Brain microvascular endothelial cell (primary cell): ENCODE results near the gene ARHGAP42.

Source experiments
- DNase-seq: peaks from one replicate; pipeline ENCODE4 v3.0.0-alpha.2; 2020
- H3K27ac ChIP-seq: fragments of 250-450 bp; sonication (Bioruptor Pico); 2 replicates; pipeline ENCODE4 v1.5.1; 2020; ENCODE audit warnings: mild to moderate bottlenecking, moderate library complexity
- H3K27me3 ChIP-seq: fragments of 250-450 bp; sonication (Bioruptor Pico); replicated peaks from 2 replicates; pipeline ENCODE4 v1.5.1; 2020; ENCODE audit warnings: mild to moderate bottlenecking
- H3K36me3 ChIP-seq: fragments of 250-450 bp; sonication (Bioruptor Pico); replicated peaks from 2 replicates; pipeline ENCODE4 v1.5.1; 2020; ENCODE audit warnings: mild to moderate bottlenecking
- H3K4me3 ChIP-seq: 2 replicates; pipeline ENCODE4 v1.5.1; 2011; ENCODE audit warnings: low read depth, mild to moderate bottlenecking, control low read depth, low read length, moderate library complexity
- in situ Hi-C: cut with HindIII; loops from 2 replicates; pipeline ENCODE4 v1.10.0; 2017; ENCODE audit warnings: low sequenced_read_pairs, low pct_ligation_motif_present
- TF ChIP-seq, protein P1 (sequence below): IDR thresholded peaks from 2 replicates; pipeline ENCODE4 v1.5.1; 2011; ENCODE audit warnings: low read depth, mild to moderate bottlenecking, moderate library complexity, low read length, control low read depth, inconsistent platforms; ENCODE audit errors: missing control alignments

ARHGAP42 gene

GRCh38 chr11:100866453-100866852, 179.4 kb downstream of the ARHGAP42 start:
- in situ Hi-C loops: no loop called here
- DNase-seq: no peak
- TF ChIP-seq, protein P1, sequence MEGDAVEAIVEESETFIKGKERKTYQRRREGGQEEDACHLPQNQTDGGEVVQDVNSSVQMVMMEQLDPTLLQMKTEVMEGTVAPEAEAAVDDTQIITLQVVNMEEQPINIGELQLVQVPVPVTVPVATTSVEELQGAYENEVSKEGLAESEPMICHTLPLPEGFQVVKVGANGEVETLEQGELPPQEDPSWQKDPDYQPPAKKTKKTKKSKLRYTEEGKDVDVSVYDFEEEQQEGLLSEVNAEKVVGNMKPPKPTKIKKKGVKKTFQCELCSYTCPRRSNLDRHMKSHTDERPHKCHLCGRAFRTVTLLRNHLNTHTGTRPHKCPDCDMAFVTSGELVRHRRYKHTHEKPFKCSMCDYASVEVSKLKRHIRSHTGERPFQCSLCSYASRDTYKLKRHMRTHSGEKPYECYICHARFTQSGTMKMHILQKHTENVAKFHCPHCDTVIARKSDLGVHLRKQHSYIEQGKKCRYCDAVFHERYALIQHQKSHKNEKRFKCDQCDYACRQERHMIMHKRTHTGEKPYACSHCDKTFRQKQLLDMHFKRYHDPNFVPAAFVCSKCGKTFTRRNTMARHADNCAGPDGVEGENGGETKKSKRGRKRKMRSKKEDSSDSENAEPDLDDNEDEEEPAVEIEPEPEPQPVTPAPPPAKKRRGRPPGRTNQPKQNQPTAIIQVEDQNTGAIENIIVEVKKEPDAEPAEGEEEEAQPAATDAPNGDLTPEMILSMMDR: no peak

GRCh38 chr11:100867606-100868005, 180.5 kb downstream of the ARHGAP42 start:
- in situ Hi-C loops: no loop called here
- TF ChIP-seq, protein P1: no peak
- Histone ChIP-seq H3K36me3 (no peaks in the 10 kb centered on the region), H3K4me3 (no peak overlapping the region), H3K27ac (no peak overlapping the region), H3K27me3 (no peaks in the 10 kb centered on the region)
- no peak for DNase-seq

More at GRCh38 chr11:100866453-100866852, 179.4 kb downstream of the ARHGAP42 start:
- Histone ChIP-seq H3K36me3 (no peaks in the 10 kb centered on the region), H3K4me3 (no peak overlapping the region), H3K27ac (no peak overlapping the region), H3K27me3 (no peaks in the 10 kb centered on the region)

- Histone ChIP-seq H3K36me3 (no peaks in the 10 kb centered on the region), H3K27ac (no peak overlapping the region), H3K4me3 (no peak overlapping the region), H3K27me3 (no peaks in the 10 kb centered on the region)
- no peak for DNase-seq
- TF ChIP-seq, protein P1: no peak
- in situ Hi-C loops: no loop called here
These were observed 182.2 kb downstream of the ARHGAP42 start for GRCh38 chr11:100869328-100869727.

DNA sequence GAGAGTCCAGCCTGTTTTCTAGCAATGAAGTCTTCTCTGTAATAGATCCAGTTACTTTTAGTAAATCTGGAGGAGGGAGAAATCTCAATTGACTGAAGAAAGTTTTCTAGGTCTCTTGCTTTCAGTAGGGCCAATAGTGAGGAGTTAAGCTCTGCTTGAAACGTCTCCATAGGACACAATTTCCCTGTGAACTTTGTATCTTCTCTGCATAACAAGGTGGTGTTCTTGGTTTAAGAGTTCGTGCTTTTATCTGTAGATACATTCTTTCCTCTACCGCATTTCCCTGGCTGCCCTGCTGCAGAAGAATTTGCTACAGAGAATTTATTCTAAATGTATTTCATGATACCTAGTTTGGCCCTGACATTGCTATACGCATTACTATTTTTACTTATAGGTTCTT, 183.1 kb downstream of the ARHGAP42 start:
- in situ Hi-C loops: no loop called here
- H3K36me3 ChIP-seq: no peaks in the 10 kb centered on the region
- TF ChIP-seq, protein P1: no peak
- H3K27me3 ChIP-seq: no peaks in the 10 kb centered on the region
- DNase-seq: no peak
- H3K27ac ChIP-seq: no peak overlapping the region
- no peak overlapping the region for H3K4me3 ChIP-seq

DNA sequence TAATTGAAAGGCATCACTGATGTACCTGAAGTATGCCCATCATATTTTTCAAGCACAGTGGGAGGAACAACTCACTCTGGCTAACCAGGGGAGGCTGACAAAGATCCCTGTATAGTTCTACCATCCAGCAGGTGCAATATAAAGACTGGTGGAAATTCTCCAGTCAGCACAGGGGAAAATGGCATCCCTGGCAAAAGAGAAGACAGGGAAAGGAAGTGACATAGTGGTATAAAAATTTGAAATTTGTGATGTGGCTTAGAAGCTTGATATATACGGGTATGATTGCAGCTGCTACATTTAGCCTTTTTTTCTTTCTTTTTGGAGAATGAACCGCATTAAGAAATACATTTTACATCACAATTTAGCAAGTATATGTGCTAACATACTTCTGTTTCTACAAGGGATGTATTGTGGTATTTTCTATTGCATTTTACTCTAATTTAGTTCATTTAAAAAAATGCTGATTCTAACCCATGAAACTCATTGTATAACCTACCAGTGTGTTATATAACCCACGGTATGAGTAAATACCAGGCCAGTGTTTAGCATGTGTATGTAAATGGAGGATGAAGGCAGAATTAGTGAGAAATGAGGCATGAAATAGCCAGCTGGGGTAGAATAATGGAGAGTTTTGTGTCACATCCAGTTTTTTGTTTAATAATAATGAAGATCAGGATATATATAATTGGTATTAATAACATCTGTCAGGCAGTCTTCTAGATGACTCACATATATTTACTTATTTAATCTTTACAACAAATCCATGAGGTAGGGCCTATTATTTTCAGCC, 186.1 kb downstream of the ARHGAP42 start:
- Histone ChIP-seq H3K27me3 (no peaks in the 10 kb centered on the region), H3K4me3 (no peak overlapping the region), H3K27ac (no peak overlapping the region), H3K36me3 (no peaks in the 10 kb centered on the region)
- TF ChIP-seq, protein P1: no peak
- in situ Hi-C loops: no loop called here
- no peak for DNase-seq

GRCh38 chr11:100874203-100874602, 187.1 kb downstream of the ARHGAP42 start:
- in situ Hi-C loops: no loop called here

More at GRCh38 chr11:100874203-100874602, 187.1 kb downstream of the ARHGAP42 start:
- Histone ChIP-seq H3K27ac (no peak overlapping the region), H3K27me3 (no peaks in the 10 kb centered on the region), H3K4me3 (no peak overlapping the region), H3K36me3 (no peaks in the 10 kb centered on the region)
- DNase-seq: no peak
- TF ChIP-seq, protein P1: no peak
